Inferior parietal cortex (tissue), 1 donor: ENCODE measurements around the gene PSMG4.

Source experiments
- DNase-seq: peaks from one replicate; pipeline ENCODE4 v3.0.0-alpha.2; 2016; ENCODE audit errors: extremely low spot score

The PSMG4 gene

GRCh38 chr6:3258720-3259490 is at the start of gene PSMG4:
Gene PSMG4, plus strand, starts transcription at chr6:3258947. Its CDS starts 76 bp downstream, at chr6:3259023.
- DNase-seq: peak; percentile 83

- peak; percentile 65 for DNase-seq
These were observed 49.4 kb upstream of the PSMG4 start for GRCh38 chr6:3209114-3210023.

DNA sequence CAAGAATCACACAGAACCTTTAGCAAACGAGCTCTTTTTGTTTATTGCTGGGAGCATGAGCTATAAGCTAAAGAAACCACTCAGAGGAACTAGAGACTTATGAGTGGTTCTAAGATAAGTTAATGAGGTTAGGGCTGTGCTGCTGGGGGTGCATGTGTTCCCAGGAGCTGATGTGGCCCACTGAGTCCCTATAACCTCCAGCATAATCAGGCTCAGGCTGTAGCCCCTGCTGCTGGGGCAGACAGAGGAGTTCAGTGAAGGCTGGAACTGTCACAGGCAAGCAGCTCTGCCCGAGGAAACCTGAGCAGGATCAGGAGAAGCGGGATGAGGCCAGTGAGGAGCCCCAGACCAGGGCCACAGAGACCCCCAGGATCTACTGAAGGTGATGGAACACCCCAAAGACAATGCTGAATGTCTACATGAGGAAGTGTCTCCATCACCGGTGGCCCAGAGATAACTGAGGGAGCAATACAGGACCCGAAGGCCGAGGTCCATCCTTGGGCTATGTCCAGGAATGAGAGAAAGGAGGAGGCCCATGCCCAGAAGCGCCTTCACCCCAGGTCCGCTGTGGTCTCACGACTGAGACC is 48.6 kb upstream of the PSMG4 start:
- DNase-seq: no peak

GRCh38 chr6:3211681-3212080 is 47.1 kb upstream of the PSMG4 start:
- DNase-seq: peak; percentile 74

GRCh38 chr6:3212261-3212660 is 46.5 kb upstream of the PSMG4 start:
- DNase-seq: no peak

DNA sequence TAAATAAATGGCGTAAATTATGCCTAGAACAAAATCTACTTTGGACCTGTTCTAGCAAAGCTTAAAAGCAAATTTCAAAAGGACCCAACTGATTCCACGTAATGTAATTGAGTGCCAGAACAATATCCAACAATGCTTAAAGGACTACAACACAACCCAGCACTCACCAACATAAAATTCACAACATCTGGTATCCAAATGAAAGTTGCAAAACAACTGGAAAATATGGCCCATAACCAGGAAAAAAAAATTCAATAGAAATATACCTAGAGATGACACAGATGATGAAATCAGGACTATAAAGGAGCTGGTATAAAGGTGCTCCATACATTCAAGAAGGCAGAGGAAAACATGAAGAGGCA is 45.4 kb upstream of the PSMG4 start:
- DNase-seq: no peak

GRCh38 chr6:3214898-3215297 is 43.8 kb upstream of the PSMG4 start:
- DNase-seq: no peak

- no peak for DNase-seq
These were observed 41.5 kb upstream of the PSMG4 start for GRCh38 chr6:3217286-3217685.

DNA sequence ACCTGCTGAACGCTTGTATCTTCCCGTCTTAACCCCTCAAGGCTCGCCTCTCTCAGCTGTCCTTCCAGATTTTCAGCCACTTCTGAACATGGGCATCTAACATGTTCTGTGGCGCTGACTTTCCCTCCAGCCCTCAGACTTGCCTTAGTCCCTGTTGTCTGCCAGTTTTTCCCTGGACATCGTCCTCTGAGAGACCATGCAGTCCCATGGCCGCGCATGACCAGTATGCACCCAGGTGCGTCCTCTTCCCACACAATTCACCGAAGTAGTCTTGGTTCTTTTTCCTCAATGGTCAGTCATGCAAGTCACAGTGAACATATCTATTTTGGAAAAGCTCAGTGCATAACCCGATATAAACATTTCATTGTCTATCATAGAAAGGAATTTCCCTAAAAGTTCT is 40.5 kb upstream of the PSMG4 start:
- no peak for DNase-seq

DNA sequence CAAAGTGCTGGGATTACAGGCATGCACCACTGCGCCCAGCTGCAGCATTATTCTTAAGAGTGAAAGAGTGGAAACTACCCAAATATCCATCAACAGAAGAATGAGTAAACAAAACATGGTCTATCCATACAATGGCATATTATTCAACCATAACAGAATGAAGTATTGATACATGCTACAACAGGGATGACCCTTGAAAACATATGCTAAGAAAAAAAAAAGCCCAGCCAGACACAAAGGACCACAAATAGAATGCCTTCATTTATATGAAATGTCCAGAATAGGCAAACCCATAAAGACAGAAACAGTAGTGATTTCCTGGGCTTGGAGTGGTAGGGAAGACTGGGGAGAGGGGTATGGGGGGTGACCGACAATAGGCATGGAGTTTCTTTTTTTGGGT is 38.4 kb upstream of the PSMG4 start:
- DNase-seq: no peak

- no peak for DNase-seq
These were observed 37.2 kb upstream of the PSMG4 start for GRCh38 chr6:3221578-3221977.

GRCh38 chr6:3222506-3223038 is 36.2 kb upstream of the PSMG4 start:
- DNase-seq: no peak

GRCh38 chr6:3226042-3226441 is 32.7 kb upstream of the PSMG4 start:
- peak; percentile 5 for DNase-seq

GRCh38 chr6:3226481-3227362 is 32.0 kb upstream of the PSMG4 start:
- DNase-seq: peak; percentile 34

DNA sequence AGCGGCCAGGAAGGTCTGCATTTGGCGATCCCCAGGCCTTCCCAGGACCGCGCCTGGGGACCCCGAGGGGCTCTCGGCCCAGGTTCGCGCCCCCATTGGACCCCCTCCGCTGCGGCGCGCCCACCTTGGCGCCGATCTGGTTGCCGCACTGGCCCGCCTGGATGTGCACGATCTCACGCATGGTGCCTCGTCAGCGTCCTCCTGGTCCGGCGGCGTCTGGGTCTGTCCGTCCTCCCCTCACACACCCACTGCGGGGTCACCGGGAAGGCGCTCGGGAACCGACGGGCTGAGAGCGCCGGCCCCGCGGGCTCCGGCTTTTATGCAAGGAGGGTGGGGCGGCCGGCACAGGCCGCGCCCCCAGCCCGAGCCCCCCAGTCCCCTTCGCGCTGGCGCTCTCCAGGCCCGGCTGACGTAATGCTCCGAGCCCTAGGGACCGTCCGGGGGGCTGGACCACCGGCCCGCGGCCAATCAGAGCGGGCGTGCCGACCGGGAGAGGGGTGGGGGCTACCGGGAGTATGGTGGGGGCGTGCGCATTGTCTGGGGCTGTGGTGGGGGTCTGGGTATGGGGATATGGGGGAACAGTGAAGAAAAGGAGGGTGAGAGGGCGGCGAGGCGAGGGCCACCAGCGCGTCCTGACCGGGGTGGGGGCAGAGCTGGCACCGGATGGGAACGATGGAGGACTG is 31.2 kb upstream of the PSMG4 start, which contains the start of gene TUBB2B:
TUBB2B (minus strand) TSS at position 291 of the 683 bp plus-strand sequence; CDS start at position 181, 110 bp downstream.
- DNase-seq: peak; percentile 13

GRCh38 chr6:3228046-3228671 is 30.6 kb upstream of the PSMG4 start:
- peak; percentile 2 for DNase-seq

DNA sequence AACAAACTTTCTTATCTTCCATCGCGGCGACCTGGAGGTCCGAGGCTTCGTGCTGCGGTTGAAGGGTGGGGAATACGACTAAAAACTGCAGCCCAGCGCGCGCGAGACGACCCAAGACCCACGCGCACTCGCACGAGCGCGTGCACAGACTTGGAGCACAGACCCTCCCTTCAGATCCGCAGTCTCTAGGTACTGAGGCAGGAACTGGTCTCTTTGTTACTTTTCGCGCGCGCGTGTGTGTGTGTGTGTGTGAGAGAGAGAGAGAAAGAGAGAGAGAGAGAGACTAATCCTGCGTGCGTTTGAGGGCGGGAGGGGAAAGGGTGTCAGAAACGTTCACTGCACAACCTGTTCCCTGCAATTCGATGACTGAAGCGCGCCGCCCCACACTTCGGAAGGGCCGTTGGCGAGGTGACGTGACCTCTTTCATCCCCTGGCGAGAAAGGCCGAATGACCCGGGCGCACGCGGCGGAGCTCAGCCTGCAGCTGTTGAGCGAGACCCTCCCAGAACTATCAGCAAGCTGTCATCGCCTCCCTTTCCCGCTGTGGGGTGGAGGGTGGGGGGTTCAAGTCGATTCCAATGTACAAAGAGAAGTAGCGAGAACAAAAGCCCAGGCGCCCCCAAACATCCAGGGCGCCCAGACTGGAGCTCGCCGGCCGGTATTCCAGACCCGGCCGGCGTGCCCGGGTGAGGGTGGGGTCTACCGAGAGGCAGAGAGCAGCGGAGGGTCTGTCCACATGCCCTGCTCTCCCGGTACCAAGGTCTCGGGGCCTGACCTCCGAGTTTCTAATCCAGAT is 29.8 kb upstream of the PSMG4 start:
- no peak for DNase-seq

DNA sequence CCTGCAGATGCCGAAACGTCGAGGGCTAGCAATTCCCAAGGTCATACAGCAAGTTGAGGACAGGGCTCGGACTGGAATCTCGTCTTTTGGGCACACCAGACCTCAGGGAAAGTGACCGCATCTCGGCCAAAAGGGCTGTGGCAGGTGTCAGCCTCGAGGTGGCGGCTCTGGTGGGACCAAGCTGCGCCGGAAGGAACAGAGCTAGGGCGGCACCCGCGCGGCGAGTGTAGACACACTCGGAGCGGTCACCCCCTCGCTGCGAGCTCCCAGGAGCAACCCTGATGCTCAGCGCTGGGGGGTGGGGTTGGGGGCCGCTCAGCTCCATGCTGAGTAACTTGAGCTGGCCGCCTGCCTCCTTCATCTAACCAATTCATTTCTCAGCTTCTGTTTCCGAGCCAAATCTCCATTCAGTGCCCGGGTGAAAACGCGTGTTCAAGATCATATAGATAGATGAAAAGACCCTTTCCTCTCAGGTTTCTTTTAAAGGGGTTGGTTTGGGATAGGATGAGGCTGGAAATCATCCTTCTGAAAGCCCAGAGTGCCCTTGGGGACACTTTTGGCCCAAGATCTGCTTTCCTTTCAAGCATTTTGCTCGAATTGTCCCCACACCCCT is 29.1 kb upstream of the PSMG4 start:
- no peak for DNase-seq
